H9 (cell line): ENCODE results near the gene HOXA7. TPM values are rescaled to one million over a fixed set of nuclear protein-coding genes. Genes with fewer than 3 reads are reported as not detected.

Source experiments
- DNase-seq: peaks from one replicate; pipeline ENCODE4 v3.0.0-alpha.2; 2017
- H2AFZ ChIP-seq: one replicate; pipeline ENCODE4 v1.6.1; 2013; ENCODE audit warnings: mild to moderate bottlenecking, low read length, control low read depth, moderate library complexity
- H2AK5ac ChIP-seq: 2 replicates; pipeline ENCODE4 v1.6.1; 2013; ENCODE audit warnings: low read length, control low read depth, mixed read lengths; ENCODE audit not compliant: insufficient read length
- H2BK120ac ChIP-seq: one replicate; pipeline ENCODE4 v1.6.1; 2013; ENCODE audit warnings: low read depth, mild to moderate bottlenecking, low read length, control low read depth, inconsistent platforms; ENCODE audit not compliant: poor library complexity, severe bottlenecking
- H2BK12ac ChIP-seq: 2 replicates; pipeline ENCODE4 v1.6.1; 2013; ENCODE audit warnings: low read length, control low read depth, mixed read lengths, low read depth; ENCODE audit not compliant: insufficient read length
- H2BK15ac ChIP-seq: 2 replicates; pipeline ENCODE4 v1.6.1; 2013; ENCODE audit warnings: low read depth, low read length, control low read depth
- H2BK20ac ChIP-seq: one replicate; pipeline ENCODE4 v1.6.1; 2013; ENCODE audit warnings: low read depth, mild to moderate bottlenecking, low read length, control low read depth, inconsistent platforms; ENCODE audit not compliant: poor library complexity, severe bottlenecking
- H2BK5ac ChIP-seq: 2 replicates; pipeline ENCODE4 v1.6.1; 2013; ENCODE audit warnings: low read length, control low read depth, mixed read lengths; ENCODE audit not compliant: insufficient read length
- H3K14ac ChIP-seq: 2 replicates; pipeline ENCODE4 v1.6.1; 2013; ENCODE audit warnings: low read length, control low read depth; ENCODE audit not compliant: insufficient read depth
- H3K18ac ChIP-seq: 2 replicates; pipeline ENCODE4 v1.6.1; 2013; ENCODE audit warnings: low read depth, mild to moderate bottlenecking, mixed read lengths, low read length, control low read depth; ENCODE audit not compliant: insufficient read length
- H3K23ac ChIP-seq: 2 replicates; pipeline ENCODE4 v1.6.1; 2013; ENCODE audit warnings: low read length, control low read depth, mixed read lengths, low read depth; ENCODE audit not compliant: insufficient read length
- H3K23me2 ChIP-seq: 2 replicates; pipeline ENCODE4 v1.6.1; 2013; ENCODE audit warnings: low read depth, mild to moderate bottlenecking, mixed read lengths, low read length, control low read depth; ENCODE audit not compliant: insufficient read length, poor library complexity, severe bottlenecking
- H3K27ac ChIP-seq: 2 replicates; pipeline ENCODE4 v1.5.1; 2013; ENCODE audit warnings: low read length, control low read depth, mixed read lengths, low read depth; ENCODE audit not compliant: insufficient read length
- H3K27me3 ChIP-seq: 2 replicates; pipeline ENCODE4 v1.6.1; 2013; ENCODE audit warnings: low read length, control low read depth, inconsistent platforms; ENCODE audit not compliant: insufficient read depth
- H3K4ac ChIP-seq: 2 replicates; pipeline ENCODE4 v1.6.1; 2013; ENCODE audit warnings: low read depth, mild to moderate bottlenecking, control low read depth, inconsistent platforms, low read length, moderate library complexity
- H3K4me1 ChIP-seq: 2 replicates; pipeline ENCODE4 v1.6.1; 2013; ENCODE audit warnings: low read length, control low read depth, inconsistent platforms; ENCODE audit not compliant: insufficient read depth
- H3K4me2 ChIP-seq: 2 replicates; pipeline ENCODE4 v1.6.1; 2013; ENCODE audit warnings: low read length, control low read depth, mixed read lengths; ENCODE audit not compliant: insufficient read length, insufficient read depth
- H3K56ac ChIP-seq: 2 replicates; pipeline ENCODE4 v1.6.1; 2013; ENCODE audit warnings: low read depth, mild to moderate bottlenecking, mixed read lengths, low read length, control low read depth; ENCODE audit not compliant: insufficient read length
- H3K79me1 ChIP-seq: 2 replicates; pipeline ENCODE4 v1.6.1; 2013; ENCODE audit warnings: low read depth, mild to moderate bottlenecking, moderate library complexity, low read length, control low read depth, inconsistent platforms; ENCODE audit not compliant: insufficient read depth, poor library complexity, severe bottlenecking
- H3K79me2 ChIP-seq: 2 replicates; pipeline ENCODE4 v1.6.1; 2013; ENCODE audit warnings: low read length, control low read depth, inconsistent platforms; ENCODE audit not compliant: insufficient read depth
- H3K9ac ChIP-seq: 2 replicates; pipeline ENCODE4 v1.6.1; 2013; ENCODE audit warnings: low read length, control low read depth, mixed read lengths; ENCODE audit not compliant: insufficient read length; ENCODE audit errors: extremely low read depth
- H3K9me3 ChIP-seq: one replicate; pipeline ENCODE4 v1.6.1; 2013; ENCODE audit warnings: low read depth, low read length, inconsistent platforms; ENCODE audit not compliant: control insufficient read depth
- H3T11ph ChIP-seq: one replicate; pipeline ENCODE4 v1.6.1; 2013; ENCODE audit warnings: mild to moderate bottlenecking, low read length, control low read depth, inconsistent platforms
- H4K20me1 ChIP-seq: one replicate; pipeline ENCODE4 v1.6.1; 2013; ENCODE audit not compliant: control insufficient read depth, insufficient read length, insufficient read depth
- H4K5ac ChIP-seq: 2 replicates; pipeline ENCODE4 v1.6.1; 2013; ENCODE audit warnings: low read depth, mild to moderate bottlenecking, mixed read lengths, low read length, control low read depth; ENCODE audit not compliant: insufficient read length
- H4K8ac ChIP-seq: replicated peaks from 2 replicates; pipeline ENCODE4 v1.6.1; 2013; ENCODE audit warnings: low read length, control low read depth, mixed read lengths, low read depth; ENCODE audit not compliant: insufficient read length
- H4K91ac ChIP-seq: 2 replicates; pipeline ENCODE4 v1.6.1; 2013; ENCODE audit warnings: low read depth, mild to moderate bottlenecking, moderate library complexity, mixed read lengths, low read length, control low read depth; ENCODE audit not compliant: insufficient read length
- H3K27ac Mint-ChIP-seq, 3 experiments: 2 replicates in 2 of 3; 3 replicates in 1 of 3; pipeline ENCODE4 v1.8.0; 2020 to 2021; ENCODE audit warnings: mixed read lengths in 3 of 3, mild to moderate bottlenecking in 1 of 3, moderate library complexity in 1 of 3
- H3K27me3 Mint-ChIP-seq: 2 replicates; pipeline ENCODE4 v1.8.0; 2021; ENCODE audit warnings: low read depth, mild to moderate bottlenecking, moderate library complexity, mixed read lengths
- H3K36me3 Mint-ChIP-seq, 3 experiments: 2 replicates in 2 of 3; 3 replicates in 1 of 3; pipeline ENCODE4 v1.8.0; 2020 to 2021; ENCODE audit warnings: low read depth in 3 of 3, mixed read lengths in 3 of 3; ENCODE audit not compliant: insufficient read depth in 1 of 3
- H3K4me1 Mint-ChIP-seq, 2 experiments: 2 replicates each; pipeline ENCODE4 v1.8.0; 2020; ENCODE audit warnings: mixed read lengths in 2 of 2
- H3K4me3 Mint-ChIP-seq, 2 experiments: 2 replicates in 1 of 2; 3 replicates in 1 of 2; pipeline ENCODE4 v1.8.0; 2020 to 2021; ENCODE audit warnings: mild to moderate bottlenecking in 2 of 2, mixed read lengths in 2 of 2, moderate library complexity in 1 of 2
- H3K9me3 Mint-ChIP-seq, 2 experiments: 2 replicates in 1 of 2; 3 replicates in 1 of 2; pipeline ENCODE4 v1.8.0; 2020; ENCODE audit warnings: mild to moderate bottlenecking in 2 of 2, mixed read lengths in 2 of 2, moderate library complexity in 1 of 2
- WGBS: extraction: QIAGEN DNeasy Blood & Tissue Kit; methylation state at CpG from one replicate; pipeline ENCODE4 v1.1.7; 2013; ENCODE audit warnings: missing lambda C conversion rate, low lambda C conversion rate, mixed read lengths; ENCODE audit not compliant: insufficient read length; ENCODE audit errors: extremely low coverage; 5-methylcytosine and 5-hydroxymethylcytosine counted together
- total RNA-seq: library from RNA; stranded (reverse); gene quantifications from 2 replicates; pipeline ENCODE4 v1.2.1, GENCODE V29; 2021
- TF ChIP-seq, protein P1 (sequence below): fragments of 200-600 bp; sonication (generic); conservative IDR thresholded peaks from 3 replicates; pipeline ENCODE4 v1.8.0; 2021; ENCODE audit warnings: antibody characterized with exemption, mild to moderate bottlenecking

HOXA7 gene
- total RNA-seq, 1 experiment from 2014 or later = not detected

DNA sequence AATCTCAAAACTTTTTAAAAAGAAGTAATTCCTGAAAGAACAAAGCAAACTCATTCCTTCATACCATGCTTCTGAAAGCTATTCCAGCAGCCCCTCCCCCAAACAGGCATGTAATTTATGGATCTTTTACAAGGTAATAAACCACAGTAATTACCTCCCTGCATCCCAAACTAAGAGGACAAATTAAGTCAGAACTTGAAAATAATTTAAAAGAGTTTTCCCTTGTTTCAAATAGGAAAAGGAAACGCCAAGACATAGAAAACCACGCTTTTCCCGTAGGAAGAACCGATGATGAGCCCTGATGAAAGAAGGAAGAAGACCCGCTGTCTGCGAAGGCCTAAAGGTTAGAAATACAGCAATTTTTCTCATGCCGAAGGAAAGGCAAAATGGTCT is 34.8 kb downstream of the HOXA7 start:
- no peak overlapping the region for H2AFZ ChIP-seq
- Mint-ChIP-seq H3K4me3 (no peak overlapping the region; a peak in 1 of 5 replicates), H3K36me3 (peaks cover 0 to 5% (median 0%) of the 10 kb centered on the region in 3 experiments; a peak in 1 of 7 replicates), H3K27ac (no peak overlapping the region), H3K4me1 (peaks cover 0 to 15% of the 10 kb centered on the region in 2 experiments; a peak in 1 of 4 replicates), H3K9me3 (peaks cover 9 to 12% of the 10 kb centered on the region in 2 experiments; a peak in 4 of 5 replicates), H3K27me3 (peaks cover 100% of the 10 kb centered on the region)
- H3K79me1 ChIP-seq = no peaks in the 10 kb centered on the region
- no peak overlapping the region for H4K91ac ChIP-seq
- no peak overlapping the region for H2AK5ac ChIP-seq
- H3K4me2 ChIP-seq = no peak overlapping the region
- H3K18ac ChIP-seq = no peak overlapping the region
- no peak overlapping the region for H3K23ac ChIP-seq
- no peak overlapping the region for H3K14ac ChIP-seq
- no peak overlapping the region for H2BK5ac ChIP-seq
- no CpG with 5 or more reads among the region's 7 CpGs for WGBS
- H2BK15ac ChIP-seq = no peak overlapping the region
- H2BK12ac ChIP-seq = no peak overlapping the region
- no peak overlapping the region for H4K5ac ChIP-seq
- TF ChIP-seq, protein P1, sequence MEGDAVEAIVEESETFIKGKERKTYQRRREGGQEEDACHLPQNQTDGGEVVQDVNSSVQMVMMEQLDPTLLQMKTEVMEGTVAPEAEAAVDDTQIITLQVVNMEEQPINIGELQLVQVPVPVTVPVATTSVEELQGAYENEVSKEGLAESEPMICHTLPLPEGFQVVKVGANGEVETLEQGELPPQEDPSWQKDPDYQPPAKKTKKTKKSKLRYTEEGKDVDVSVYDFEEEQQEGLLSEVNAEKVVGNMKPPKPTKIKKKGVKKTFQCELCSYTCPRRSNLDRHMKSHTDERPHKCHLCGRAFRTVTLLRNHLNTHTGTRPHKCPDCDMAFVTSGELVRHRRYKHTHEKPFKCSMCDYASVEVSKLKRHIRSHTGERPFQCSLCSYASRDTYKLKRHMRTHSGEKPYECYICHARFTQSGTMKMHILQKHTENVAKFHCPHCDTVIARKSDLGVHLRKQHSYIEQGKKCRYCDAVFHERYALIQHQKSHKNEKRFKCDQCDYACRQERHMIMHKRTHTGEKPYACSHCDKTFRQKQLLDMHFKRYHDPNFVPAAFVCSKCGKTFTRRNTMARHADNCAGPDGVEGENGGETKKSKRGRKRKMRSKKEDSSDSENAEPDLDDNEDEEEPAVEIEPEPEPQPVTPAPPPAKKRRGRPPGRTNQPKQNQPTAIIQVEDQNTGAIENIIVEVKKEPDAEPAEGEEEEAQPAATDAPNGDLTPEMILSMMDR = no peak
- H2BK20ac ChIP-seq = no peak overlapping the region
- H3K79me2 ChIP-seq = no peaks in the 10 kb centered on the region
- no peaks in the 10 kb centered on the region for H3K23me2 ChIP-seq
- H2BK120ac ChIP-seq = no peak overlapping the region
- no peaks in the 10 kb centered on the region for H3K9me3 ChIP-seq
- no peak overlapping the region for H3K4ac ChIP-seq
- no peak overlapping the region for H4K8ac ChIP-seq
- no peaks in the 10 kb centered on the region for H3K4me1 ChIP-seq
- H3T11ph ChIP-seq = no peak overlapping the region
- peaks cover 100% of the 10 kb centered on the region for H3K27me3 ChIP-seq
- DNase-seq = no peak
- no peak overlapping the region for H3K56ac ChIP-seq
- H4K20me1 ChIP-seq = peaks cover 2% of the 10 kb centered on the region
- H3K27ac ChIP-seq = no peak overlapping the region
- no peak overlapping the region for H3K9ac ChIP-seq
